ENCODE measurements around the gene MYO18A. TPM values are rescaled to one million over a fixed set of nuclear protein-coding genes. Genes with fewer than 3 reads are reported as not detected.

Gene MYO18A
- total RNA-seq, 1 donor from 2014 or later: 11.6 TPM

- Histone ChIP-seq H3K79me2 (ENCODE audit: low read depth) (no peaks in the 10 kb centered on the region), H4K20me1 (ENCODE audit: low read depth) (peaks cover 4% of the 10 kb centered on the region), H3K9ac (no peak overlapping the region), H3K4me1 (peaks cover 17% of the 10 kb centered on the region), H3K36me3 (no peaks in the 10 kb centered on the region), H3K4me2 (no peak overlapping the region), H3K27me3 (no peaks in the 10 kb centered on the region), H3K4me3 (no peak overlapping the region), H3K9me3 (ENCODE audit: low read depth) (no peaks in the 10 kb centered on the region), H3K27ac (no peak overlapping the region), H3F3A (ENCODE audit: low read depth) (peaks cover 11% of the 10 kb centered on the region), H2AFZ (replicated peaks) (no peak overlapping the region)
- H3K27me3 Mint-ChIP-seq (ENCODE audit: insufficient read depth, low read depth): no peaks in the 10 kb centered on the region
- H3K9me3 Mint-ChIP-seq: no peaks in the 10 kb centered on the region
- DNase-seq (ENCODE audit: low spot score): no peak
- peaks cover 12% of the 10 kb centered on the region for H3K36me3 Mint-ChIP-seq
- H3K4me1 Mint-ChIP-seq: peaks cover 20% of the 10 kb centered on the region
- no peak overlapping the region for H3K4me3 Mint-ChIP-seq
- peak overlapping the region; percentile 63 for H3K27ac Mint-ChIP-seq
- TF ChIP-seq EZH2 (IDR thresholded peaks at IDR 0.05): no peak
- no peak for TF ChIP-seq CTCF (IDR thresholded peaks at IDR 0.05)
- TF ChIP-seq EZH2phosphoT487 (IDR thresholded peaks at IDR 0.05): no peak
These were observed 72.0 kb downstream of the MYO18A start for GRCh38 chr17:29107933-29108822.

GRCh38 chr17:29107084-29107483 lies 73.1 kb downstream of the MYO18A start:
- H3F3A ChIP-seq (ENCODE audit: low read depth): peaks cover 7% of the 10 kb centered on the region
- H3K27ac ChIP-seq: no peak overlapping the region
- TF ChIP-seq EZH2phosphoT487 (IDR thresholded peaks at IDR 0.05) (no peak), CTCF (IDR thresholded peaks at IDR 0.05) (no peak), EZH2 (IDR thresholded peaks at IDR 0.05) (no peak)
- no peaks in the 10 kb centered on the region for H3K27me3 ChIP-seq
- peaks cover 19% of the 10 kb centered on the region for H3K4me1 Mint-ChIP-seq
- no peak overlapping the region for H3K27ac Mint-ChIP-seq
- no peaks in the 10 kb centered on the region for H3K36me3 ChIP-seq
- H3K36me3 Mint-ChIP-seq: peaks cover 12% of the 10 kb centered on the region
- no peaks in the 10 kb centered on the region for H3K27me3 Mint-ChIP-seq (ENCODE audit: insufficient read depth, low read depth)
- H3K9me3 ChIP-seq (ENCODE audit: low read depth): no peaks in the 10 kb centered on the region
- no peak overlapping the region for H3K9ac ChIP-seq
- H3K9me3 Mint-ChIP-seq: no peaks in the 10 kb centered on the region
- no peak overlapping the region for H3K4me3 Mint-ChIP-seq
- H3K4me2 ChIP-seq: no peak overlapping the region
- no peaks in the 10 kb centered on the region for H3K79me2 ChIP-seq (ENCODE audit: low read depth)
- H2AFZ ChIP-seq (replicated peaks): no peak overlapping the region
- no peak overlapping the region for H3K4me3 ChIP-seq
- DNase-seq (ENCODE audit: low spot score): no peak
- H4K20me1 ChIP-seq (ENCODE audit: low read depth): peaks cover 4% of the 10 kb centered on the region
- H3K4me1 ChIP-seq: peaks cover 18% of the 10 kb centered on the region

GRCh38 chr17:29103341-29103740 lies 76.9 kb downstream of the MYO18A start:
- Histone ChIP-seq H4K20me1 (ENCODE audit: low read depth) (peaks cover 4% of the 10 kb centered on the region), H3K27ac (no peak overlapping the region), H3K9ac (no peak overlapping the region), H3K9me3 (ENCODE audit: low read depth) (no peaks in the 10 kb centered on the region), H3K27me3 (no peaks in the 10 kb centered on the region), H3K4me3 (no peak overlapping the region), H3K36me3 (no peaks in the 10 kb centered on the region), H3K4me1 (peaks cover 7% of the 10 kb centered on the region), H3F3A (ENCODE audit: low read depth) (peaks cover 4% of the 10 kb centered on the region), H3K79me2 (ENCODE audit: low read depth) (no peaks in the 10 kb centered on the region), H3K4me2 (no peak overlapping the region), H2AFZ (replicated peaks) (no peak overlapping the region)
- Mint-ChIP-seq H3K4me3 (no peak overlapping the region), H3K36me3 (peaks cover 15% of the 10 kb centered on the region), H3K27me3 (ENCODE audit: insufficient read depth, low read depth) (peaks cover 3% of the 10 kb centered on the region), H3K9me3 (no peaks in the 10 kb centered on the region), H3K4me1 (peaks cover 5% of the 10 kb centered on the region), H3K27ac (no peak overlapping the region)
- no peak for DNase-seq (ENCODE audit: low spot score)
- TF ChIP-seq CTCF (IDR thresholded peaks at IDR 0.05) (no peak), EZH2 (IDR thresholded peaks at IDR 0.05) (no peak), EZH2phosphoT487 (IDR thresholded peaks at IDR 0.05) (no peak)
